Activated T-helper 1 cell treated with anti-CD3 and anti-CD28 coated beads, Interleukin-12 subunit alpha, Interleukin-12 subunit beta, Interleukin-2, Interleukin-4 antibody, amounts not matched to agents 30 ng/mL and 10 ng/mL and 1 ng/mL, durations not matched to agents 14 hours and 24 hours and 36 hours (primary cell): ENCODE data around the gene TBCCD1. TPM values are rescaled to one million over a fixed set of nuclear protein-coding genes. Genes with fewer than 3 reads are reported as not detected.
A peak's percentile ranks its signal among the peaks of the same experiment; 100 is the strongest.

Experiments used
- DNase-seq: peaks from one replicate; pipeline ENCODE4 v3.0.0; 2021; ENCODE audit warnings: low spot score
- H3K27ac Mint-ChIP-seq: one replicate; pipeline ENCODE4 v1.8.0; 2021; ENCODE audit warnings: mild to moderate bottlenecking, mixed read lengths
- H3K27me3 Mint-ChIP-seq: one replicate; pipeline ENCODE4 v1.8.0; 2022; ENCODE audit warnings: mild to moderate bottlenecking, moderate library complexity, mixed read lengths; ENCODE audit not compliant: insufficient read depth
- H3K36me3 Mint-ChIP-seq: one replicate; pipeline ENCODE4 v1.8.0; 2021; ENCODE audit warnings: low read depth, mixed read lengths
- H3K4me1 Mint-ChIP-seq: one replicate; pipeline ENCODE4 v1.8.0; 2021; ENCODE audit warnings: low read depth, mixed read lengths
- H3K4me3 Mint-ChIP-seq: one replicate; pipeline ENCODE4 v1.8.0; 2021; ENCODE audit warnings: mild to moderate bottlenecking, moderate library complexity, mixed read lengths
- H3K9me3 Mint-ChIP-seq: one replicate; pipeline ENCODE4 v1.8.0; 2021; ENCODE audit warnings: mixed read lengths
- intact Hi-C: fragments of 100-400 bp; cut with micrococcal nuclease; formaldehyde crosslinking; loops from one replicate; pipeline ENCODE4 v1.15.1; 2024
- total RNA-seq: library from RNA; stranded (reverse); gene quantifications from 2 replicates; pipeline ENCODE4 v1.2.3, GENCODE V29; 2022

Gene TBCCD1, protein sequence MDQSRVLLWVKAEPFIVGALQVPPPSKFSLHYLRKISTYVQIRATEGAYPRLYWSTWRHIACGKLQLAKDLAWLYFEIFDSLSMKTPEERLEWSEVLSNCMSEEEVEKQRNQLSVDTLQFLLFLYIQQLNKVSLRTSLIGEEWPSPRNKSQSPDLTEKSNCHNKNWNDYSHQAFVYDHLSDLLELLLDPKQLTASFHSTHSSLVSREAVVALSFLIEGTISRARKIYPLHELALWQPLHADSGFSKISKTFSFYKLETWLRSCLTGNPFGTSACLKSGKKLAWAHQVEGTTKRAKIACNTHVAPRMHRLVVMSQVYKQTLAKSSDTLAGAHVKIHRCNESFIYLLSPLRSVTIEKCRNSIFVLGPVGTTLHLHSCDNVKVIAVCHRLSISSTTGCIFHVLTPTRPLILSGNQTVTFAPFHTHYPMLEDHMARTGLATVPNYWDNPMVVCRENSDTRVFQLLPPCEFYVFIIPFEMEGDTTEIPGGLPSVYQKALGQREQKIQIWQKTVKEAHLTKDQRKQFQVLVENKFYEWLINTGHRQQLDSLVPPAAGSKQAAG
- 17.7 and 19.2 TPM in 2 replicates for total RNA-seq

DNA sequence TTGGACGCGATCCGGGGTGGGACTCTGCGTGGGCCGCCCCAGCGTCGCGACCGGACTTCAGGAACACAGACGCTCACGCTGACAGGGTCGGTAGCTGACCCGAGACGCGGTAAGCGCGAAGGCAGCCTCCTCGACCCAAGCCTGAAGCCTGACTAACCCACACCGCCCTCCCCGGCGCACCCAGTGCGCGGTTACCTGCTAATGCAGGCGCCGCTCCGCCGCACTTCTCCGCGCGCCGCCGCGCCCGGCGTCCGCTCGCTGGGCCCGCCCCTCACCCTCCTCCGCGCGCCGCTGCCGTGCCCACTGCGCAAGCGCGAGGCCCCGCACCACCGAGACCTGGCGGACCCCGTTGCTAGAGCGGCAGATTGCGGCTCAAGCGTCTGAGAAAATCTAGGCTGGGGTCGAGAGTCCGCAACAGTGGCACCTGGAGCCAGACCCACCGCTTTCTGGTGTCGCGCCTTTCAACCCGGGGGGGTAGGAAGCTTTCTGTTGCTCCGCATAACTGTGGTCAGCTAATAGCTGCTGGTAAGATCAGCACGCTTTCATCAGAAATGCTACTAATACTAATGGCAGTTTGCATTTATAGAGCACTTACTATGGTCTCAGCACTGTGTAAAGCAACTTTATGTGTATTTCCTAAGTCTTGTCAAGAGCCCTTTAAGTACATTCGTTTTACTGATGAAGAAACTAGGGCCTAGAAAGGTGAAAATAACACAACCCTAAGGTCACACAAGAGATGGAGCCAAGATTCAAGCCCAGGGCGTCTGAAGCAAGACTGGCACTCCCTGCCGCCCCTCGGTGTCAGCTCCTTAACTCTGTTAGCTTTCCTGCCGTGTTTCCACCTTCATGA, at the start of gene TBCCD1:
Gene TBCCD1, minus strand, starts transcription at position 268 of the 850 bp plus-strand sequence. CDS start 3,010 bp downstream, outside the sequence.
- peak within 1 kb of the TSS; percentile 95 for H3K27ac Mint-ChIP-seq
- peaks cover 67% of the 10 kb centered on the region for H3K4me1 Mint-ChIP-seq
- H3K9me3 Mint-ChIP-seq = no peaks in the 10 kb centered on the region
- H3K36me3 Mint-ChIP-seq = peaks cover 13% of the 10 kb centered on the region
- no peaks in the 10 kb centered on the region for H3K27me3 Mint-ChIP-seq
- intact Hi-C loops = loop anchor here (1.0 to 5.0 kb wide), 4 partner anchors 308 to 590 kb away; partner anchors contain the start of genes ETV5 and RPL39L
- DNase-seq = peak; percentile 95
- H3K4me3 Mint-ChIP-seq = peak within 1 kb of the TSS; percentile 98

DNA sequence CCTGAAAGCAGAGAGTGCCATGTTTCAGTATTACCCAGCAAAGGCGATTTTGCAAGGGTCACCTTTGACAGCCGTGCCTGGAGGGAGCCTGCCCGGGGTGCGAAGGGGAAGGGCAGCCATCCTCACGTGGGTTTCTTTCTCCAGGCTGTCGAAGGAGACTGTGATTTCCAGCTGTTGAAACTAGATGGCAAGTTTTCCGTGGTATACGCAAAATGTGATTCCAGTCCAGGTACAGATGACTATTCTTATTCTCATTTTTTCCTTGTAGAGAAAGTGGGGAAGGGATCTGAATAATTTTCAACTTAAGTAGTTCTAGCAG, 49.1 kb upstream of the TBCCD1 start:
- Mint-ChIP-seq H3K27ac (no peak overlapping the region), H3K4me1 (peaks cover 28% of the 10 kb centered on the region), H3K27me3 (peaks cover 50% of the 10 kb centered on the region), H3K4me3 (no peak overlapping the region), H3K36me3 (peaks cover 1% of the 10 kb centered on the region), H3K9me3 (no peaks in the 10 kb centered on the region)
- DNase-seq = no peak
- intact Hi-C loops = loop anchor here (2.0 to 5.0 kb wide), 4 partner anchors 191 to 939 kb away; partner anchors contain the start of genes ETV5 and RFC4

DNA sequence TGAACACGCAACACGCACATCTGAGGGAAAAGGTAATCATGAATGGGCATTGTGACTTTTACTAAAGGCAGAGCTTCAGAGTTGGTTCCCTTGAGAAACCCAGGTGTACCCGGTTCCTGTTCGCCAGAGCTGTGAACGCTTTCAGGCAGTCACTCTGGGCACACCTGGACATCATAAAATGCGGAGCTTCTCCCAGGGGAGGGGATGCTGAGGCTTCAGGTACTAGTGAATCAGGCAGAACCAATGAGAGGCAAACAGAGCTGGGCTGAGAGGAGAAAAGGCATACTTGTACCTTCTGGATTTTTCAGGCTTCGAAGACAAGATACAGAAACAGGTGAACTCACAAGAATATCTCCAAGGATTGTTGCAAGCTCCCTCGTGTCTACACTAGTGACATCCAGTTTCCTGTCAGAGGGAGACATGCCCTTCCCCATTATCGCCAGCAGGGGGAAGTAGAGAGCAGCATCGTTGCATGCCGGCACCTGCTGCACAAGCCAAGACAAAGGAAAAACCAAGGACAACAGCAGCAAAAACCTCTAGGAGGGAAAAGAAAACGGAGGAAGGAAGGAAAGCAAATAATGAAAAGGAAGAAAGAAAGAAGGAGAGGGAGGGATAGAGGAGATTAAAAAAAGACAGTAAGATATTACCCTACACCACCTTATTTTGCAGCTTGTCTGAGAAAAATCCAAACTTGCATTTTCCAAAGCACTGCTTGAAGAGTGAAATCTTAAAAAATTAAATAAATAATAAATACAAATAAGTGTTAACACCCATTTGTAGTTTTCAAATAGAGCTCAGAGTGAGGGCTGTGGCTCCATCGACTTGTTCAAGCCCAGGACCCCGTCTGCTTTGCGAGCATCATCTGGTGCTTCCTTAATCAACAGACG, 47.7 kb upstream of the TBCCD1 start:
- DNase-seq = peak; percentile 67
- peaks cover 45% of the 10 kb centered on the region for H3K27me3 Mint-ChIP-seq
- peaks cover 28% of the 10 kb centered on the region for H3K4me1 Mint-ChIP-seq
- peaks cover 1% of the 10 kb centered on the region for H3K36me3 Mint-ChIP-seq
- no peaks in the 10 kb centered on the region for H3K9me3 Mint-ChIP-seq
- intact Hi-C loops = loop anchor here (1.0 to 5.0 kb wide), 5 partner anchors 192 to 938 kb away; partner anchors contain the start of genes ETV5 and RFC4
- peak overlapping the region; percentile 61 for H3K27ac Mint-ChIP-seq
- no peak overlapping the region for H3K4me3 Mint-ChIP-seq

DNA sequence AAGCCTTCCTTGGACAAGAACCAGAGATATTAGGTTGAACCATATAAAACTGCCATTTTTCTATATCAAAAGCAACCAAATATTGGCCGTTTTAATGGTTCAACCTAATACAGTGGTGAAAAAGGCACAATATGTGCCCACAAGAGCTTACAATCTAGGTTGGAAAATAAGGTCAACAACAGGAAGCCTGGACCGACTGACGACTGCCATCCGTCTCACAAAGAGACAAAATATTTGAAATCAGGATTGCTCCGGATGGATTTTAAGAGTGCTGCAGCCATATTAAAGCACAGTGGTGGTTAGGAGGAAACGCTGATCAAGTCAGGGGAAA, 47.1 kb upstream of the TBCCD1 start:
- H3K4me1 Mint-ChIP-seq = peaks cover 28% of the 10 kb centered on the region
- H3K9me3 Mint-ChIP-seq = no peaks in the 10 kb centered on the region
- no peak overlapping the region for H3K4me3 Mint-ChIP-seq
- DNase-seq = no peak
- intact Hi-C loops = loop anchor here (2.0 kb wide), 1 partner anchor 551 kb away; no protein-coding TSS in a partner anchor
- no peak overlapping the region for H3K27ac Mint-ChIP-seq
- peaks cover 45% of the 10 kb centered on the region for H3K27me3 Mint-ChIP-seq
- peaks cover 1% of the 10 kb centered on the region for H3K36me3 Mint-ChIP-seq

DNA sequence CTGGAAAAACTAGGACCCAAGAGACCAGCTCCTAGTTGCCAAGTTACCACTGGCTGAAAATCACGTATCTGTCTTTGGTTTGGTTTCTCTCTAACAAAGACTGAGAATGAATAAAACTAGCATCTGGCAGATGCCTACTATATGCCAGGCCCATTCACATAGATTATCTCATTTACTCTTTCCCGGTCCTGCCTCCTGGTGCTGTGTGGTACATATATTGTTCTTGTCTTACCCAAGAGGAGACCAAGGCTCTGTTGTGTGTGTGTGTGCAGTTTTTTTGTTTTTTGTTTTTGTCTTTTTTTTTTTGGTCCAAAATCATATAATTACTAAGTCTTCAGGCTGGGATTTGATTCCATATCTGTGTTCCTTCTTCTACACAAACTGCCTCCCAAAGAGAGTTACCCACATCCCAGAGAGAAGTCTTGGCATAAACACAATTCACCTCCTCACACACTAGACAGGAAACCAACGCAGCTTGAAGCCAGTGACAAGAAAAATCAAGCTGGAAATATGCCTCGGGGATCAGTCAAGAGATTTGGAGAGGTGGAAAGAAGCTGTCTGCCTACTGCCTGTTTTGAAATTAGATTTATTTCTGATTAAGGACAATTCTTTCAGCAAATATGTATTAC, 46.6 kb upstream of the TBCCD1 start:
- intact Hi-C loops = loop anchor here (2.0 kb wide), 1 partner anchor 551 kb away; no protein-coding TSS in a partner anchor
- no peak for DNase-seq
- H3K4me3 Mint-ChIP-seq = no peak overlapping the region

DNA sequence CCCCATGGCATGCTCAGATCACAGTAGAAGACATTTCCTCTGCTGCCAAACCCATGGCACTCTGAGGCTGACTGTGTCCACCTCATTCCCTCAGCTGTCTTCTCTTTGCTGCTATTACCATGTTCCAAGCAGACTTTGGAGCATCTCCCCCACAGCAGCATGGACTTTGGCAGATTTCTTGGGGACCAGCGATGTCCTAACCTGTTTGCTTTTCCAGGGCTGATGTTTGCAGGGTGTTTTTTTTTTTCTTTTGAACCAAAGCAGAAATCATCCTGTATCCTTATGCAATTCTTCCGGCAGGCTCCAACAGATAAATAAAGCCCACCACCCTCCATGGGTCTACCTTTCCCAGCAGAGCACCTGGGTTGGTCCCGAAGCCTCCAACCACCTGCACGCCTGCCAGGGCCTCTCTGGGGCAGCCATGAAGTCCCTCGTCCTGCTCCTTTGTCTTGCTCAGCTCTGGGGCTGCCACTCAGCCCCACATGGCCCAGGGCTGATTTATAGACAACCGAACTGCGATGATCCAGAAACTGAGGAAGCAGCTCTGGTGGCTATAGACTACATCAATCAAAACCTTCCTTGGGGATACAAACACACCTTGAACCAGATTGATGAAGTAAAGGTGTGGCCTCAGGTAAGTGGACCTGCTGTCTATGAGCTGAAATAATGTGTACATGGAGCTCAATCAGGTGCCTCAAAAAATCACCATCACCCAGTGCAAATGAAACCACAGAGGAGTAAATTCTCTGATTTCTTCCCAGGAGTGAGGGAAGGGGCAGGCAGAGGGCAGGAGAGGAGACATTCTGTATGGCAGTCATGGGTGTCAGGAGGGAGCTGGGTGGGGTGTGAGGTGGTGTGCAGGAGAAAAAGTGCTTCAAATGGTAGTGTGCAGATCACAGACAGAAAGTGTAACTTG, 45.8 kb upstream of the TBCCD1 start, which contains the start of gene AHSG:
Gene AHSG, plus strand, starts transcription at position 340 of the 916 bp plus-strand sequence. Its CDS starts 82 bp downstream, at position 422.
- intact Hi-C loops = no loop called here
- DNase-seq = no peak
- Mint-ChIP-seq H3K9me3 (no peaks in the 10 kb centered on the region), H3K4me1 (peaks cover 24% of the 10 kb centered on the region), H3K27ac (no peak within 1 kb of the TSS), H3K4me3 (no peak within 1 kb of the TSS), H3K27me3 (peaks cover 37% of the 10 kb centered on the region), H3K36me3 (peaks cover 1% of the 10 kb centered on the region)

More for the DNA sequence above, 46.6 kb upstream of the TBCCD1 start:
- peaks cover 44% of the 10 kb centered on the region for H3K27me3 Mint-ChIP-seq
- H3K36me3 Mint-ChIP-seq = peaks cover 1% of the 10 kb centered on the region
- H3K9me3 Mint-ChIP-seq = no peaks in the 10 kb centered on the region
- peaks cover 28% of the 10 kb centered on the region for H3K4me1 Mint-ChIP-seq
- H3K27ac Mint-ChIP-seq = no peak overlapping the region

DNA sequence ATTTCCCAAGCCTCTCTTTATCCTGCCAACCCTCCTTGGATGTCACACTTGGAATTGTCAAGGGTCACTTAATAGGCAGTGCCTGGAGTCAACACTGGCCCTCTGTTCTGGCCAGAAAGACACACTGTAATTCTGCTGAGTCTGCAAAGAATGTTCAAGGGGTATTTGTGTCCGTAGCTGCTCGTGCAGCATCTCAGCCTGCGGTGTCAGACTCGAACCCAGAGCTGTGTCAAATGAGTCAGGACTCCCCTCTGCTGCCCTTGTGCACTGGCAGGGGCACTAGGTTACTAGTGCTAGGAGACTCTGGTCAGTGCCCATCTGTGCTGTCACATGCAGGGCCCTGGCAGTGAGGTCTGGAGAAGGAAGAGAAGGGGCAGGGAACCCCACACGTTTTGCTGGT, 44.9 kb upstream of the TBCCD1 start:
- no peak overlapping the region for H3K4me3 Mint-ChIP-seq
- H3K36me3 Mint-ChIP-seq = peaks cover 1% of the 10 kb centered on the region
- H3K27me3 Mint-ChIP-seq = peaks cover 29% of the 10 kb centered on the region
- peaks cover 17% of the 10 kb centered on the region for H3K4me1 Mint-ChIP-seq
- no peak overlapping the region for H3K27ac Mint-ChIP-seq
- DNase-seq = no peak
- no peaks in the 10 kb centered on the region for H3K9me3 Mint-ChIP-seq
- intact Hi-C loops = no loop called here

DNA sequence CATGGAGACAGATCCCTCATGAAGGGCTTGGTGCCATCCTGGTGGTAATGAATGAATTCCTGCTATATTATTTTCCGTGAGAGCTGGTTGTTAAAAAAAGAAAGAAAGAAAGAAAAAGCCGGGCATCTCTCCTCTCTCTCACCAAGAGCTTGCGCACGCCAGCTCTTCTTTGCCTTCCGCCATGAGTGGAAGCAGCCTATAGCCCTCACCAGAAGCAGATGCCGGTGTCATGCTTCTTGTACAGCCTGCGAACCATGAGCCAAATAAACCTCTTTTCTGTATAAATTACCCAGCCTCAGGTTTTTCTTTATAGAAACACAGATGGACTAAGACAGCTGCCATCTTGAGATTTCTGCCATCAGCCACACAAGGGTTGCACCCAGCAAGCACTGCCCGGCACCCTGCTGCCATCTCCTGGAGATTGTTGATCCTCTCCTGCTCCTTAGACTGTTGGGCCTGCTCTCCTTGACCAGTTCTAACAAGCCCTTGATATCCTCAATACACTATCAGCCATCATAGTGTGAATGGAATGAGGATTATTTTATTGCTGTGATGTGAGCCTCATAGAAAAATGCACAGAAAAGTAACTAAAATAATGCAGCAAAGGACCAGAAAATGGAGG, 42.2 kb upstream of the TBCCD1 start:
- peaks cover 3% of the 10 kb centered on the region for H3K4me1 Mint-ChIP-seq
- intact Hi-C loops = no loop called here
- no peaks in the 10 kb centered on the region for H3K36me3 Mint-ChIP-seq
- no peaks in the 10 kb centered on the region for H3K9me3 Mint-ChIP-seq
- peaks cover 23% of the 10 kb centered on the region for H3K27me3 Mint-ChIP-seq
- H3K27ac Mint-ChIP-seq = no peak overlapping the region
- H3K4me3 Mint-ChIP-seq = no peak overlapping the region
- no peak for DNase-seq

DNA sequence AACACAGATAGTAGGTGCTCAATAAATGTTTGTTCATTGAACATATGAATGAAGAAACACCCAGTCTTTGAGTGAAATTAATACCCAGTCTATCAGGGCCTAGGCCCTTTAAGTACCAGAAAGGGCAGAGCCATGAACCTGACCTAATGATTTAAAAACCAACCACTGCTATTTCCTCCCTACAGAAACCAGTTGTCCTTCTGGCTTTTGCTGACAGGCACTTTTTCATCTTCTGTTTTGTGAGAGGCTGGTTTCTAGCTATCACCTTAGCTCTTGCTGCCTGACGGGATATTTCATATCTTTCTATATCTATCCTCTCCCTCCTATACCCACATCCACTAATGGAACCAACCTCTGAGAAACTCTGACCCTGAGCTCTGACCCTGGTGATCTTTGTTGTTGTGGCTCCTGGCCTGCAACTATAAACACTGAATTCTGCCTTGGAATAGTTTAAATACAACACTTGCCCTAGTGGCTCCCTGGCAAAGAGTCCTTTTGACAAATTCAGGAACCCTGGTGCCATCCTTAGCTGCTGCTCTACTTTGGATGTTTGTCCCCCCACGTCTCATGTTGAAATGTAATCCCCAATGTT, 41.6 kb upstream of the TBCCD1 start:
- H3K27me3 Mint-ChIP-seq = peaks cover 20% of the 10 kb centered on the region
- H3K4me3 Mint-ChIP-seq = no peak overlapping the region
- H3K36me3 Mint-ChIP-seq = no peaks in the 10 kb centered on the region
- DNase-seq = no peak
- no peaks in the 10 kb centered on the region for H3K4me1 Mint-ChIP-seq
- no peaks in the 10 kb centered on the region for H3K9me3 Mint-ChIP-seq
- intact Hi-C loops = no loop called here
- no peak overlapping the region for H3K27ac Mint-ChIP-seq

DNA sequence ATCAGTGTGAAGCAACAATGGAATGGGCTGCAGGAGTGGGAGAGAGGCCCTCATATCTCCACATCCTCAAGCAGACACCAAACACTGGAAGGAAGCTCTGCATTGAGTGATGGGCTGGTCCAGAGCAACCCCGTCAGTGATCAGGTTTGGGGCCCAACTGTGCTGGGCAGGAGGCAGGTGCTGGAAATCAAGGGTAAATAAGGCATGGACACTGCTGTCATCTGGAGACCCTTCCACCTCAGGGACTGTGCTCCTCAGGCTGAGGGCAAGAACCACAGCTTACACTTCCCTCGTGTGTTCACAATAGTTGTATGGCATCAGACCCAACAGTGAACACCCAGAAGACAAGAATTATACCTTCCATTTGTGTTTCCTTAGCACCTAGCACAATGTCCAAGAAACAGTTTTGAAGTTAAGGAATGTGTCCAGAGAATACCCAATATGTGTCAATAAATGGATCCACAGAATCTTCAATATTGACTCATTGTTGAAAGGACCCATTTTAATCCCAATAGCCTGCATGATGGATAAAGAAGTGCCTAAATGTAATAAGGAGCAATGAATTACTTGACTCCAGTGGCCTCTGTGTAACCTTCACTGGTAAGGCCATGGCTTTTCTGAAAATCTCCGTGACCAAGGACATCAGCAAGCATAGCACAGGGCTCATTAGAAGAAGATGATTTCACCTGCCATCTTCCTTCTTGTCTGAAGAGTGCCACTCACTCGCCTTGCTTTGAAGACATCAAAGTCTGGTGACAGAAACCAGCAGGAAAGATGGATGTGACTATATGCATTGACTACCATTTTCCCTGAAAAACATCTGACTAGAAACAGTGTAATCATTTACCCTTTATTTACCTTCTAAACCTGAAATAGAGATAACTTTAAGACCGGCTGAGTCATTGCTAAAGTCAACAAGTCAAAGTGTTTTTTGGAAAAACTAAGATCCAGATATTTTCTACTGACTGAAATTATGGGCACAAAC, 38.7 kb upstream of the TBCCD1 start:
- no peaks in the 10 kb centered on the region for H3K4me1 Mint-ChIP-seq
- DNase-seq = no peak
- H3K4me3 Mint-ChIP-seq = no peak overlapping the region
- H3K27ac Mint-ChIP-seq = no peak overlapping the region
- H3K36me3 Mint-ChIP-seq = no peaks in the 10 kb centered on the region
- peaks cover 4% of the 10 kb centered on the region for H3K27me3 Mint-ChIP-seq
- H3K9me3 Mint-ChIP-seq = no peaks in the 10 kb centered on the region
- intact Hi-C loops = no loop called here
